GM21529 (cell line): ENCODE measurements around the gene KIF13A.
"Not testable (repeated sequence)": the region's sequence is repeated elsewhere in the genome, so short reads cannot be mapped to it uniquely, and the experiment has no call there.

Experiments
- ATAC-seq: cut with Tn5 transposase; IDR thresholded peaks from one replicate; pipeline ENCODE4 v1.9.1; 2021; ENCODE audit not compliant: unreplicated experiment

The KIF13A gene

DNA sequence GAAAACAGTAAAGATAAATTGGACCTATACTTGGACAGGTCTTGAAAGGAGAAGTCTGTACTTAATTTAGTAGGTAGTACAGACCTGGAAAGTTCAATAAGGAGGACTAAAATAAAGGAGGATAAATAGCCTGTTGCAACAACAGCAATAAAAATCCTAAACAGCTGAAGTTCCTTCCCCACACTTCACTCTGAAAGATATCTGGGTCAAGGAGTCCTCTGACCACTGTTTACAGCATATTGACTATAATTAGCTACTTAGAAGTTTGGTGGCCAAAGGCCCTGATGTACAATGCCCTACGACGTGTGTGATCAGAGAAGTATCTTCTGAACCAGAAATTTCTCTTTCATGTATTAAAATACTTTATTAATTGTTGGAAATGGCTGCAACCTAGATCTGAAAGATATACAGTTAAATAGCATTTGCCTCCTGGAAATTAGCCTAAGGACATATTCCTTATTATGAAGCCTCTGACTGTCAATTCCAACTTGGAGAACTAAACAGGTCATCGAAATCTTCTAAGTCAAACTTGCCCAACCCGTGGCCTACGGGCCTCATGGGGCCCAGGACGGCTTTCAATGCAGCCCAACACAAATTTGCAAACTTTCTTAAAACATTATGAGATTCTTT lies 82.8 kb downstream of the KIF13A start:
- no peak for ATAC-seq

DNA sequence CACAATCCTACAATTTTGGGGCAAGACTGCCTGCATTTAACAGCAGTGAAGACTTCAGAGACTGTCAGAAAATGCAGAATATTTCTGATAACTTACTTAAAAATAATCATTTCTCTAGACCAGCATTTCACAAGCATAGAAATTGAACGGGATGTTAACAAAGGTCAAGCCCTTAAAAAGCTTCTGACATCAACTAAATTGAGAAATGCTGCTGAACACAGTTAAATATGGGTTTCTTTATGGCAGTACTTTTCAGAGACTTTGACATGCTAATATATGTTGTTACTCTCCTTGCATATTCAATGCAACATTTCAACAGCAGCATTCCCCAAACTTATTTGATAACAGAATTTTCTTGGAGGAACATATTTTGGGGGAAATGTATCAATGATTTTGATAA lies 84.5 kb downstream of the KIF13A start:
- no peak for ATAC-seq

DNA sequence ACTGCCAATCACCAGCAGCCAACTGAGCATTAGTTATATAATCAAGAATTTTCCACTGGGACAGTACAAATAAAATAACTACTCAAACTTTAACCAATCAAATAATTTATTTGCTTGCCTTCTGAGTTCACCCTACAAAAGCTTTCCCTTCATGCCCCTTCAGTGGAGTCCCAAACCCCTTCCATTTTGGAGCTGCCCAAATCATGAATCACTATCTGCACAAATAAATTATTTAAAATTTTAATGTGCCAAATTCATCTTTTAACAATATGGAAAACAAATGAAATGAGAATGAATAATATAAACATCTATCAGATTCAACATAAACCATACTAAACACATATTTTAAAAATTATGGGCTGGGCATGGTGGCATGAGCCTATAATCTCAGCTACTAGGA lies 85.9 kb downstream of the KIF13A start:
- no peak for ATAC-seq

DNA sequence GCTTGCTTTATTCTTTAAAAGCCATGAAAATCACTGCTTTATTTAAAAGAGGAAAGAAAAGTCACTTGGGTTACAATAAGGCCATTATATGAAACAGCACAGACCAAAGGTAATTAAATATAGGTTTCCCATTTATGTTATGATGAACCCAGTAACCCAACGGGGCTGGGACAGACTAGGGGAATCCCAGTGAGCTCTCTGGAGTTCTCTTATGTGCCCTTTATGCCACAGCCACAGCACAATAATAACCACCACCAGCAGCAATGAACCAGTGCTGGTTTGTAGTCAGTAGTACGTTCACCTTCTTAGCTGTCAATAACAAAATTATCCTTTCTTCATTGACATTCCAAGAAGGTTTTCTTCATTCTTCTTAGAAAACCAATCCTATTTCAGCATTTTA lies 87.4 kb downstream of the KIF13A start:
- no peak for ATAC-seq

DNA sequence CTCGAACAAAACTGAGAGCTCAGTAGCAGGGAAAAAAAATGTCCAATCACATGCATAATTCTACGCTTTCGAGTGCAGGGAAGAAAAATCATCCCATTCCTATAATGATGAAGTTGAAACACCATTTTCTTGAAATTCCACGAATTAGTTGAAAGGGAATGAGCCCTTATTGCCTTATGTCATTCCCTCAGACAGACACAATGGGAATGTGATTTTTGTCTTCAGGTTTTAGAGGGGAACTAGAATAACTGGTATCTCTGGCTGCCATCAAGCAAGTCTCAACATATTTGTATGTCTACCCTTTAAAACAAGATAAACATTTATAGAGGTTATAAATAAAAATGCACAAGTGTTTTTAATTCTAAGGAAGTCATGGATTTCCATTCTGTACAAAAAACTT lies 87.9 kb downstream of the KIF13A start:
- no peak for ATAC-seq

DNA sequence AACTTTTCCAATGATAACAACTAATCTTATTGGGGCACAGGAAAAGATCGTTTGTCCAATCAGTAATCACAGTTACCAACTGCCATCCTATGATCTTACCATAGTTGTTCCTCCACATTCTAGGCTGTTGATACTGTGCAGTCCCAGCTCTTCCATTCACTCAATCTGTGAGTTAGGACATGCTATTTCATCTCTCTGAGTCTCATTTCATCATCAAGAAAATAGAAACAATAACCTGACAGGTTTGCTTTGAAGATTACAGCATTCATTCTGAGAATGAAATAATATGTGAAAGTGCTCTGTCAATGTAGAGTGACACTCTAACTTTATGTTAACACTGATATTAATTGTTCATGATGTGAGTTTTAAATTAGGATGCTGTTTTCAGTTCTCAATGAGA lies 89.8 kb downstream of the KIF13A start:
- ATAC-seq, result no peak

DNA sequence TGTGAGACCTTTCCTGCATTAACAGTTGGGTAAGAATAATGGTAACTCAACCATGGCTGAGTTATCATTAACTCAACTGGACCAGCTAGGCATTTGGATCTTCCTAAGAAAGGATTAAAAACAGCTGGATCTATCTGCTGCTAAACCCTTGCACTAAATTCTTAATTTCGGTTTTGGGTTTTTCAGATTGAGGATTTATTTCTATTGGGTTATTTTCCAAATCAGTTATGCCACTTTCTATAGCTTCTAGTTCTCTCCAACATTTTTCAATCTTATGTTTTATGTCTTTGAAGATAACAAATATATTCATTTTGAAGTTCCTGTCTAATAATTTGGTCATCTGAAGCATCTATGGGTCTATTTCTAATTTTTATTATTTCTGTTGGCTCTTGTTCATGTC lies 92.5 kb downstream of the KIF13A start:
- no peak for ATAC-seq

DNA sequence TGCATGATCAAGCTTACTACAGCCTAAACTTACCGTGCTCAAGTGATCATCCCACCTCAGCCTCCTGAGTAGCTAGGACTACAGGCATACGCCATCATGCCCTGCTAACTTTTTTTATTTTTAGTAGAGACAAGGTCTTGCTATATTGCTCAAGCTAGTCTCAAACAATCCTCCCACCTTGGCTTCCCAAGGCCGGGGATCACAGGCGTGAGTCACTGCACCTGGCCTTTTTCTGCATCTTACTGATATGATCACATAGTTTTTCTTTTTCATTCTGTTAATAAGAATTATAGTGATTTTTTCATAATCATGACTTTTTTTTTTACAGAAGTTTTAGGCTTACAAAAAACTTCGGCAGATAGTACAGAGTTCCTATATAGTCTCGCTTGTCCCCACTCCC lies 93.2 kb downstream of the KIF13A start:
- no peak for ATAC-seq

DNA sequence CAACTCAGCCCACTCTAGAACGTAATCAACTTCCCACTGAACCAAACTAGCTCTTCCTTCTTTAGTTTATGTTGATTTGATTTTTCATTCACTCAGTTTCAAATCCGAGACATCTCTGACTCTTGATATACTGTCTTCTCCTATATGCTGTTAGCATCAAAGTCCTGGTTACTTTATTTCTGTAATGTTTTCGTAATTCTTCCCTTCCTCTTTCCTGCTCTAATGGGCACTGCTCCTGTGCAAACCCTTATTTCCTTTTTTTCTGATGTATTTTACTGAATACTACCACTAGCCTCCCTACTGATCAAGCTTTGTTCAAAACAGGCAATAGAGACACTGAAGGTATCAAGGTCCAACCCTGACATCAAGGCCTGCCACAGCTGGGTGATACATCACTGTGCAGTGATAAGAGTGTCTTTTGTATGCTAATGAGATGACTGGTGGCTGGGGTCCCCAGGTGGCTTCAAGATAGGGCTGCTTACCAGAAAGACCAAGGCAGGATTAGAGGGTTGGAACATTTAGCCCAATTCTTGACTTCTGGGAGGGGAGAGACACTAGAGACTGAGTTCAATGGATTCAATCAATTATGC lies 95.2 kb downstream of the KIF13A start:
- ATAC-seq, result no peak

DNA sequence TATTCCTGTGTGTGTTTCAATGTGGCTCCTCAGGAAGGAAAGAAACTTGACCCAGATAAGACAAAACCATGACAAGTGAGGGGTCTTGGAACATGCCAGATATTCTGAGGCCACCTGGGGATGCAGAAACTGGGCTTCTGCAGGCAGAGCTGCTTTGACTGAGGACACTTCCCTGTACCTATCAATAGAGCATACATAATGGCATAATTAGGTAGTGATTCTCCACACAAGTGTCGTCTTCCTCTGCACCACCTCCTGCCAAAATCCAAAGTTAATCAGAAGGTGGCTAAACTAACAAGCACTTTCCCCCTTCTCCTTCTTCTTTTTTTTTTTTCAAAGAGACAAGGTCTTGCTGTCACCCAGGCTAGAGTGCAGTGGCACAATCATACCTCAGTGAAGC lies 97.1 kb downstream of the KIF13A start:
- no peak for ATAC-seq

DNA sequence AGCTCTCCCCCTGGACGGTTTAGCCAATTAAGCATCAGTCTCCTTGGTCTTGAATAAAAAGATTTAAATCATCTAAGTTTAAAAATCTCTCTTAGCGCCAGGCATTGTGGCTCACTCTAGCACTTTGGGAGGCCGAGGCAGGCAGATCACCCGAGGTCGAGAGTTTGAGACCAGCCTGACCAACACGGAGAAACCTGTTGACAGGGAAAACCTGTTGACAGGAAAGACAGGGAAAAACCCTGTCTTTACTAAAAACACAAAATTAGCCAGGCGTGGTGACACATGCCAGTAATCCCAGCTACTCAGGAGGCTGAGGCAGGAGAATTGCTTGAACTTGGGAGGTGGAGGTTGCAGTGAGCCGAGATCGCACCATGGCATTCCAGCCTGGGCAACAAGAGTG lies 97.7 kb downstream of the KIF13A start:
- not testable (repeated sequence) for ATAC-seq

DNA sequence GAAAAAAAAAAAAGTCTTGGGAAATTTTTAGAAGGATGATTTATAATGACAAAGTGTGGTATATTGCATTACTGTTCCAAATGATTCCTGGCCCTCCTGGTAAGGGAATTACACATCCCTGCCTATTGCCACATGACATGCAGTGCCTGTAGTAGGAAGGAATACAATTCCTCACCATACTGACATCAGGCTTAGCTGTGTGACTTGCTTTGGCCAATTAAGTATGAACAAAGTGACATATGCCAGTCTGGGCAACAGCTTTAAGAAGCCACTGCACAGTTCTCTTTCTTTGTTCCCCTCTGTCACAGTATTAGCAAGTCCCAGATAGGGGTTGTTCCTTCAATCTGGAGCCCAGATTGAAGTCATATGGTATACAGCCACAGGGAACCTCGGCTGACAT lies 100.5 kb downstream of the KIF13A start:
- ATAC-seq, result no peak

DNA sequence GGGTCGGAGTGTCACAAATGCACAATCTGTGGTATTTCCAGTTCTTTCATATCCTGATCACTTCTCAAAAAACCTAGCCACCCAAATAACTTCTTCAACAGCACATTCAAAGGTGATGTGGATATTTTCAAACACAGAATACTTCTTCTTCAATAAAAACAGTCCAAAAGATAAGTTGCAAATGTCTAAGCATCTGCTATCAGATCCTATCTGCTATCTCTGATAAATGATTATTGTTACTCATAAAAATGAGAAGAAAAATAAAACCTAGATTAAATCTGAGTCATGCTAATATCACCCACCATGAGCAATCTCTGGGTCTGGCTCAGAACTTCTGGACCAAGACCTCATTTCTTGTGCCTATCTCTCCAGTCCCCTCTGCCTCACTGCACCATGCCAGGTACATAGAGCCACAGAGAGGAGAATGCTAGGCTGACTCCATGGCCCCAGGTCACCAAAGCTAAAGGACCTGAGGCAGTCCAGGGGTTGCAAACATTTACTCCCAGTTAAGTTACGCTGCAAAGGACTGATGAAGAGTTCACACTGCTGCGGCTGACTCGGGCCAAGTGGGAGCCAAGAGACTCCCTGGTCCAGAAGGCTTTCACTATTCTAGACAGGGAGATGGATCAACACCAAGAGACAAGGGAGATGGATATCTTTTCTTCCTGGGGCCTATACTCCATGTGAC lies 101.4 kb downstream of the KIF13A start:
- ATAC-seq, result no peak

DNA sequence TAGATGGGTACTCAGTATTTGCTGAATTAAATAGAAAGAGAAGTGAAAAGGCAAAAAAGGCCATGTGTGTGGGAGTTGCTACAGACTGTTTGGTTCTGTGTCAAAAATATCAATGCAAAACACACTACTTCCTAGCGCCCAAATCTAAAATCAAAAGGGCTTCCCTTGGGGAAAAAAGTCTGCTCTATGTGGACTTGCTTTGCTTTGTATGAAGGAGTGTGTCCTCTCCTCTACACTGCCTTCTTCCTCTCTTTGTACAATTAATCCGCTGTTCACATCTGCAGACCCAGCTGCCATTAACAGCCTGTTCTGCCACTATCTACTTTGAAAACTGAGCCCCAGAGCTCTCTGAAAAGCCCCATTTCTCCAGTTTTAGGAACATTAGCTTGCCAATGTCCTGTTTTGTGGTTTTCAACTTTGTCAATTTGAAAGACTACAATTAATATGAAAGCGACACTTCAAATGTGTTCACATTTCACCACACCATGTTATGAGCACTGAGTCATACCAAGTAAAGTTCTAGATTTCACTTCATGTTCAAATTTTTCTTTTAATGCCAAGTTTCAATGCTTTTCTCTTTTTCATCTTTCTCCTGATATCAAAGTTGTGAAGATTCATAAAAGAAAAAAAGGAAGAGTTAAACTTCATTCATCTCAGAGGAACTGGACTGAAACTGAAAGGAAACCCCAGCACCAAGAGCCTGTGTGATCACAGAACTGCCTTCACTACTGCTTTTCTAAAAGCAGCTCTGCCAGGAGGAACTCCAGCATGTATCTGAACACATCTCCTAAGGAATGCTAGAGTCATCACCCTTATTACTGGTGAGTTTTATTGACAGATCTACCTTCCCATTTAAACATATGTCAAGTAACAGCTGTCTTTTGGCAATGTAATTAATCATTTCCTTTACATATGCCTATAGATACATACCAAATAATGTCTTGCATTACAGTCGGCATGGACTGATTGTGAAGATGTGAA lies 102.6 kb downstream of the KIF13A start:
- peak; percentile 87 for ATAC-seq

DNA sequence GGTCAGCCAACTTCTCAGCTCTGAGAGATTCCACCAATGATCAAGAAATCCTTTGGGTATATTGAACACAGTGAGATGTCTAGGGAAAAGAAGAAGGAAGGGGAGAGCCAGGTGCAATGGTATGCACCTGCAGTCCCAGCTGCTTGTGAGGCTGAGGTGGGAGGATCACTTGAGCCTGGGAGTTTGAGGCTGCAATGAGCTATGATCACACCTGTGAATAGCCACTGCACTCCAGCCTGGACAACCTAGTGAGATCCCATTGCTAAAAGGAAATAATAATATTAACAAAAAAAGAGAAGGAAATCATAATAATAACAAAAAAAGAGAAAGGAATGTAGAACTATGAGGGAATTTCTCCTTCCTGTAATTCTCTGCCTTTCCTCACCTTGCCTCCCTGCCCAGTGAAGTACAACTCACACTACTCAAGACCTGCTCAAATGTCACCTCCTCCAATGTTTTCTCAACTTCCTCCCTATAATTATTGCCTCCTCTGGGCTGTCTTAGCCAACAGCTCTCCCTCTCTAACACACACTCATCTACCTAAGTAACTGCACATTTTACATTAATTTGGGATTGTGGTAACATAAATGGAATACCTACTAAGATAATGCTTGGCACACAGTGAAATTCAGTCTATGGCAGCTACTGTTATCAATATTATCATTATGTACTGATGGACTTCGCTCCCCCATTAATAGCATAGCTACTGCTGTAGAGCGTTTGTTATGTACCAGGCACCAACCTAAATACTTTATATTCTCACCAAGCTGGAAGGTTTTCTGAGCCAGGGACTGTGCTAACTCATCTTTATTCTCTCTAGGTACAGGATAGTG lies 103.6 kb downstream of the KIF13A start:
- no peak for ATAC-seq

DNA sequence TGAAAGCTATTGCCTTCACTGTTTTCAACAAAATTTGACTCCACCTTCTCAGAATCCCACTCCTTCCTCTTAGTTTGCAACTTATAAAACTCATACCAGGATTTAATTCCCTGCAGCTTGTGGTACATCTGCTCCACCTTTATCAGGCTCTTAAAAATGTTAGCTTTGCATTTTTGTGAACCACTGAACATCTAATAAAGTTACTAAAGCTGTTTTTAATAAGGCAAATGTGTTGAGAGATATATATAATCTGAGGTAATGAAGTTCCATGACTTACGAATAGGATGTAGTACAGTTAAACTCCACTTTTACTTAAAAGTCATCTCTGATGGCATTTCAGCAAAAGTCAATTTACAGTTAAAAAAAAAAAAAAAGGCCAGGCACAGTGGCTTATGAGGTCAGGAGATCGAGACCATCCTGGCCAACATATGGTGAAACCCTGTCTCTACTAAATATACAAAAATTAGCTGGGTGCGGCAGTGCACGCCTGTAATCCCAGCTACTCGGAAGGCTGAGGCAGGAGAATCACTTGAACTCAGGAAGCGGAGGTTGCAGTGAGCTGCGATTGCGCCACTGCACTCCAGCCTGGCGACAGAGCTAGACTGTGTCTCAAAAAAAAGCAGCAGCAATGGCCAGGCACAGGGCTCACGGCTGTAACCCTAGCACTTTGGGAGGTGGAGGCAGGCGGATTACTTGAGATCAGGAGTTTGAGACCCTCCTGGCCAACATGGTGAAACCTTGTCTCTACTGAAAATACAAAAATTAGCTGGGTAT lies 106.2 kb downstream of the KIF13A start:
- ATAC-seq, result no peak

DNA sequence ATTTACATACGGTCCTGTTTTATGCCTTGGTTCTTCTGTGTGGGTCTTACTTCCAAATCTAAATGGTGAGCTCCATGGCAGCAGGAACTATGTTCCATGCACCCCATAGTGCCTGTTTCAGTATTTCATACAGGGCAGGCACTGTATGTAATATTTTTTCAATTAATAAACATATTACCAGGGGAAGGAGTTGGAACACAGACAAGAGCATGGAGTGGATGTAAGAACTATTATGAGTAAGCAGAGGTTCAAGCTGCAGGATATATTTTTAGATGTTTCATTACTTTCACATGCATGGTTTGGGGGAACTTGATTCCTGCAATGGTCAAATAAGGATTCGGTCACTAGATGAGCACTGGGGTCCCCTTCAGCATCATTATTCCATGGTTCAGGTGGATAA lies 108.3 kb downstream of the KIF13A start:
- no peak for ATAC-seq

DNA sequence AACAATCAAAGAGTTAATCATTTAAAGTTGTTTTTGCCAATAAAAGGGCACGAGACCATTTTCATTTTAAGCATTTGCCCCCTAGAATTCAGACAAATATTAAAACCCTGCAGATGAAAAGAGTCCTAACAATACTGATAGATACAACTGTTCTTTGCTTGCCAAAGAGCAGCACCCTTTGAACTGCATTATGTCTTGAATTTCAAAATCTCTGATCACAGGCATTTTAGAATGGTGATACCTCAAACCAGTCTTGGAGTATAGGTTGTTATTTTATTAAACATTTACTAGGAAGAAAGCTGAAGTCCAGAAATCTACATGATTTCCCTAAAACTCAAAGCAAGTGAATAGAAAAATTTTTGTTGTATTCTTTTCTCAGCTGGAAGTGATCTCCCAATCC lies 108.7 kb downstream of the KIF13A start:
- ATAC-seq, result no peak

DNA sequence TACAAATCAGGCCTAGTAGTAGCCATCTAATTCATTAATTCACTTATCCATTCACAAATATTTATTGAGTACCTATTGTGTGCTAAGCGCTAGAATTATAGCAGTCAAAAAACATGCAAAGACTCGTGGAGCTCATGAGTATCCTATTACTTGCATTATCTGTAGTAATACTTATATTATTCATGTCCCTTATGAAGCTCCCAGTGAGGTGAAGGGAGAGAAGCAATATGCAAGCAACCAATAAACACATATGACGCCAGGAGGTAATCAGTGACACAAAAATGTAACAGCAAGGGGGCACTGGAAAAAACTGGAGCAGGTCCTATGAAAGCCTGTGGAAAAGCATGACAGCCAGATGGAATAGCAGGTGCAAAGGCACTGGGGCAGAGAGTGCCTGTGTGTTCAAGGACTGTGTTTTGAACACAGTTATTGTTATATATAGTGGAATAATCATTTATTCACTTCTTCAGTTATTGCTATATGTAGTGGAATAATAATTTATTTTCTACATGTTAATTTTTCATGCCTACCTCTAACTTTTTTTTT lies 109.5 kb downstream of the KIF13A start:
- ATAC-seq, result no peak
